GM19452 (cell line): ENCODE data around the gene SEC14L5.

Experiments
- ATAC-seq: cut with Tn5 transposase; IDR thresholded peaks from one replicate; pipeline ENCODE4 v1.9.1; 2021; ENCODE audit not compliant: unreplicated experiment

The SEC14L5 gene

DNA sequence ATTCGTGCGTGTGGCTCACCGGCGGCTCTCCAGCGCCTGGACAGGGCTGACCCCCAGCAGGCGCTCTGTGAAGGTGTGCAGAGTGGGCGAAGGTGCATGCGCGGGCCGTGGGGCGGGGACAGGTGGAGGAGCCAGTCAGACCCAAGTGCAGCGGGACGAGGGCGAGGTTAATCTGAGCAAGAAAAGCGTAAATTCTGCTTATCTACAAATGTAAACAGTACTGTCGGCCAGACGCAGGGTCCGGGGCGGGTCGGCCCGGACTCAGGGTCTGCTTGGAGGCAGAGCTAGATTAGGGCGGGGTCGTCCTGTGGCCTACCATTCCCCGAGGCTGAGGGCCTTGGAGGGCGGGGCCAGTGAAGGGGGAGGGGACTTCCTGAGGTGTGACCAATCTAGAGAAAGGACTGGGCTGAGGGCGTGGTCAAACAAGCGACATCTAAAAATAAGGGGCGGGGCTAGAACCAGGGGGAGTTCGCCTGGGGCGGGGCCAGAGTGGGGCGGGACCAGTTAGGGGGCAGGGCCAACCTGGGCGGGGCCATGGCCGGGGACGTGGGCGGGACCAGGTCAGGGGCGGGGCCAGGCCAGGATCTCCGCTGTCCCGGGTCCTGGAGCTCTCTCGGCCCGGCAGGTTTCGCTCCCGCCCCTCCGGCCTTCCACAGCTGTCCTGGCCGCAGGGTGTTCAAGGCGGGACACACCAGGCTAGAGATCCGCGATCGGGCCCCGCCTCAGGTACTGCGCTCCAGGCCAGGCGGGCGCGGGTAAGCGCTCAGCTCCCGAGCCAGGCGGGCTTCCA lies at the start of gene SEC14L5:
Gene SEC14L5 (plus strand): TSS at position 611 of the 790 bp plus-strand sequence. CDS start 994 bp downstream, outside the sequence.
- ATAC-seq: peak; percentile 63

DNA sequence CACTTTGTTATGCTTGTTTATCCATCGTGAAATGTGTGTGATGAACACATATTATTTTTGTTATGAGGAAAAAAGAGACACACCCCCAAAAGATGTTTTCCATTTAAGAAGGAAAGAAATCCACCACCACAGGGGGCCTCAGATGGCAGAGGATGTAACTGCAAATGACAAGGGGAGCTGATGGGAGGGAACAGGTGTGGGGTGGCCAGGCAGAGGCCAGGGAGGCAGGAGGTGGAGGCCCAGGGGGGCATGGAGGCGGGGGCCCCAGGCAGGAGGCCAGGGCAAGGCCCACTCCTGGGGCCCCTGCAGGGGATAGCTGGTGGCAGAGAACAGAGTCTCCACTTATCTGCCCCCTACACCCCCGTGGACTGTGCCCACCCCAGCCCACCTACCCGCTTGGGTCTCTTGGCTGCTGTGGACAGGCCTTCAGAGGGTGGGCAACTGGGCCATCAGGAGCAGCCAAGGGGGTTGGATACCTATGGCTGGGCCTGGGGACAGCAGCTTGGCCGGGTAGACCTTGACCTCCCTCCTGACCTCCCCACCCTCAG lies 49.2 kb upstream of the SEC14L5 start:
- ATAC-seq: no peak

DNA sequence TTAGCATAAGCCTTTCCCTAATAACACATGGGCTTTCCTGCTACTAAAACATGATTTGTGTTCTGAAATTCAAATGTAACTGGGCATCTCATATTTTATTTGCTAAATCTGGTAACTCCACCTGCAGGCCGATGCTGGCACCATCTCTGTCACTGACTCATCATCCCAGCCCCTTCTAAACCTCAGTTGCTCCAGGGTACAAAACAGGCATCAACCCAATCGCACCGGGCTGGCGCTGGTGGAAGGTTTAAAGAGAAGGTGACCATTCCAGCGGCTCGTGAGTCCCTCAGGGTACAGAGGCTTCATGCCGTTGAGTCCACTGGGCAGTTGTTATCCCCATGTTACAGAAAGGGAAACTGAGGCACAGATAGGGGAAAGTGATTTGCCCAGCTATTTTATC lies 48.3 kb upstream of the SEC14L5 start:
- ATAC-seq: no peak

DNA sequence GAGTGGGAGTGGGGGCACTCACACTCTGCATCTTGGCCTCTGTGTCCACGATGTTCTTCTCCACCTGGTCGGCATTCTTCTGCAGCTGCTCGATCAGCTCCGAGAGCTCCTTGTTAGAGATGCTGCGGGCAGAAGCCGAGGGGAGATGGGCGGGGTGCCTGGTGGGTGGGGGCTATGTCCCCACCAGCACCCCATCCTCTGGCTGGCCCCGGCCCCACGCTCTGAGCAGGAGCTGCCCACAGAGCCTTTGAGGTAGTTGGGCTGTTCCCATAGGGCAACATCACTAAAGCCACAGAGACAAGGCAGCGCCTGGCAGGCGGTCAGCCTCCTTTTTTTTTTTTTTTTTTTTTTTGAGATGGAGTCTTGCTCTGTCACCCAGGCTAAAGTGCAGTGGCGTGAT lies 47.3 kb upstream of the SEC14L5 start:
- no peak for ATAC-seq

DNA sequence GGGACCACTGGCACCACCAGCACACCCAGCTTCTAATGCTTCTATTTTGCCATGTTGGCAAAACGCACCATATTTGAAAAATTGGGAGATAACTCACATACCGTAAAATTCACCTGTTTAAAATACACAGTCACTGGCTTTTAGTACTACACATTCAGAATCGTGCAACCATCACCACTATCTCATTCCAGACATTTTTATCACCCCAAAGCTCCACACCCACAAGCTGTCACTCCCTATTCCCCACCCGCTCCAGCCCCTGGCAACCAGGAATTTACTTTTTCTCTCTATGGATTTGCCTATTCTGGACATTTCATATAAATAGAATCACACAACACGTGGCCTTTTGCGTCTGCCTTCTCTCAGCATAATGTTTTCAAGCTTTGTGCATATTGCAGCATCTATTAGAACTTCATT lies 46.2 kb upstream of the SEC14L5 start:
- ATAC-seq: no peak

DNA sequence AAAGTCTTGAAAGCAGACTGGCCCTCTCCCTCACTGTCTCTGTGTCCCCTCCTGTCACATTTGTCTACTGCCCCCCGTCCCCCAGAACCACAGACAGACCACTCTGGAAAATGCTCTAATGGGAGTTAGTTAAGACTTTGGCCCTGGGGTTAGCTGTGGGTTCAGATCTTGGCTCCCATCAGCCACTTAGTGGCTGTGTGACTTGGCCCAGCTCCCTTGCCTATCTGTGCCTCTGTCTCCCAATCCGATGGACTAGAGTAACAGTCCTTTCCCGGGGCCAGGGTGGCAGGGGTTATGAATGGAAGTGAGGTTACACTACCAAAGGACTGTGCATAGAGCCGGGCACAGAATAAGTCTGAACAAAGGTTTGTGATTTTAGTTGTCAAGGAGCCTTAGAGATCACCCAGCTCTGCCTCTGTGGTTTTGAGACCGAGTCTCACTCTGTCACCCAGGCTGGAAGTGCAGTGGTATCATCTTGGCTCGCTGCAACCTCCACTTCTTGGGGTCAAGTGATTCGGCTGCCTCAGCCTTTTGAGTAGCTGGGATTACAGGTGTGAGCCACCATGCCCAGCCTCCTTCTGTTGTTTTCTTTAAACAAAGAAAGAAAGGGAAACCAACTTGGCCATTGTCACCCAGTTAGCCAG lies 44.9 kb upstream of the SEC14L5 start:
- ATAC-seq: no peak

DNA sequence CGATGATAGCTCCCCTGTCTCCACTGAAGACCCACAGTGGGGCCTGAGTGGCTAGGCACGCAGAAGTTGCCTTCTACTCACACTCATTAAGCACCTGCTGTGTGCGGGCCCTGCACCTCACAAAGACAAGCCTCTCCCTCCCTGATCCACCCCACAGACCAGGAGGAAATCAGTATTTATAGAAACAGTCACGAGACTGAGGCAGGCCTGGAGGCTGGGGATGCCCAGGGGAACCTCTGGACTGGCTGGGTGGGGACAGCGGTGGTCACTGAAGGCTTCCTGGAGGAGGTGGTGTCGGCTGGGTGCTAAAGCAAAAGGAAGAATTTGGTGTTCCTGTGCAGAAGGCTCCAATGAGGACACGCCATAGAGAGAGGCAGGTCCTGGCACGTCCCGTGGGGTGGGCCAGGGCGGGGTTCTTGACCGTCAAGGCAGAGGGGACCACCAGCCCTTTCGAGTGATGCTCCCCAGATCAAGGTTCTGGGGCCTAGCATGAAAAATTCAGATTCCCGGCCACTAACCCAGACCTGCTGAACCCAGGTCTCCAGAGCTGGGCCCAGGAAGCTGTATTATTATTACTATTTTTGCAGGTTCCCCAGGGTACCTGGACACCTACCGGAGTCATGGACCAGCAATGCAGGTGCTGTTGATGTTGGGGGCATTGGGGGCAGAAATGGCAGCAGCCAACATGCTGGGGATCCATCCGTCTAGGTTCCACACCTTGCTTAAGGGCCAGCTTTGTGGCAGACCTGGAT lies 44.2 kb upstream of the SEC14L5 start:
- ATAC-seq: no peak

DNA sequence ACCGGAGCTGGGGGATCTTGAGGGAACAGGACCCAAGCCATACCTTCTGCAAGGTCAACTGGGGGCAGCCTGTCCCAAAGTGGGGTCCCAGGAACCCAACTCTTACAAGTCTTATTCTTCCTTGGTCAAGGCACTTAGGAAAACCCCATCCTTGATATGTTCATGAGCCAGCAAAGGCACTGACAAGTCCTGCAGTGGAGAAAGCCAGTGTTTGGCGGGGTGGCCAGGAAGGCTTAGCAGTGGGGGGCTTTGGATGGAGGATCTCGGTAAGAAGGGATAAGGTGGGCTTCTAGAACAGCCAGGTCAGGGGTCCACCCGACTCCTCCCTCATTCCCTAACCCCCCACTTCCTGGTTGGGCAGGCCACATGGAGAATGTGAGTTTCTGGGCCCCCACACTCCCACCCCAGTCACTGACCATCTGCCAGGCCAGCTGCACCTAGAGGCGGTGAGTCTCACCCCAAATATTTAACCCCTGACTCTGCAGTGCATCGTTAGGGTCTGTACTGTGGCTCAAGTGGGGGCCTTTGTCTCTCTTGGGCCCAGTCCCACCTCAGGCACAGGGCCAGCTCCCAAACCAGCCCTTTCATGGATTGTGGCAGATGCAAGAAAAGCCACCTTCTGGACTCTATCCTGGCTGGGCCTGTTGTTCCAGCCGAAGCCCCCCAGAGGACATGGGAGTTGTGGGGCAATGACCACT lies 43.5 kb upstream of the SEC14L5 start:
- no peak for ATAC-seq

DNA sequence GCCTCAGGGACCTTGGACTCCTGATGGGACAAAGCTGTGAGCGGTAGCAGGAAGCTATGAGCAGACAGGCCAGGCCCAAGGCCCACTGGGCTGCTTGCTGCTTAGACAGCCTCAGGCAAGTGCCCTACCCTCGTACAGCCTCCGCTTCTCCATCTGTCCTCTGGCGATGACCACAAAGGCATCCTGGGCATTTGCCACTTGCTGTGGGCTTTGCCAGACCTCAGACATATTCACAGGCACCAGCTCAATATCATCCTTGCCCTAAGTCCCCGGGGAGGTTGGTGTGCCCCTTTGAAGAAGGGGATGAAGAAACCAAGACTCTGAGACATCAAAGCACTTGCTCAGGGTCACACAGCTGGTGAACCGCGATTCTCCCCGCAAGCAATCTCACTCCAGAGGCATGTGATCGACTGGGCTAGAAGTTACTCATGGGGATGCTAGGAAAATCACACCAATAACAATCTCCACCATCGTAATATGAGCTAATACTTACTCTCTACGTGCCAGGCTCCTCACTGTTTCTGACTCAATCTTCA lies 42.8 kb upstream of the SEC14L5 start:
- ATAC-seq: no peak

DNA sequence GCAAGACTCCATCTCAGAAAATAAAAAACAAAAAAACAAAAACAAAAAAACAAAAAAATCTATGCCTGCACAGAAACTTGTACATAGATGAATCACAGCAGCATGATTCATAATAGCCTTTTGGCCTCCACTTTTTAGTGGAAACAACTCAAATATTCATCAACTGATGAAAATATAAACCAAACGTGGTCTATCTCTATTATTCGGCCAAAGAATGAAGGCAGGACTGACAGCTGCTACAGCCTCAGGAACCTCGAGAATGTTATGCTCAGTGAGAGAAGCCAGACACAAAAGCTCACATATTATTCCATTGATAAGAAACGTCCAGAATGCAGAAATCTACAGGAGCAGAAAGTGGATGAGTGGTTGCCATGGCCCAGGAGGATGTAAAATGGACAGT lies 41.0 kb upstream of the SEC14L5 start:
- no peak for ATAC-seq

DNA sequence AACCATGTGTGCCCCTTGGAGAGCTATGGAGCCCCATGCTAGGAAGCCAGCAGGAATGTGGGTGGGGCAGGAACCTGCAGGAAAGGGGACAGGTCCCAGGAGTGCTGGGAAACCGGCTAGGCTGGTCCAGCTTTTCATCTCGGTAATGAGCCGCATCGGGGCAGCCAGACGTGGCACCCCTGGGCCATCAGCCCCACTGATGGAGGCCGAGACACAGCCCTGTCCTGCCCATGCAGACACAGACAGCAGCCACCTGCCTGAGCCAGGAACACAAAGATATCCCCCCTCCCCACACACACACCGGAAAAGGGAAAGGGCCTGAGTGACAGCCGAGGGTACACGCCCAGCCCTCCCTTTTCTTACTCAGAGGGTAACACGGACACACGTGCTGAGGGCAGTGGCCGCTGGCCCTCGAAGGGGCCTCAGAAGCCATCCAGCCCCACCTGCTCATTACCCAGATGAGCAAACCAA lies 39.3 kb upstream of the SEC14L5 start:
- no peak for ATAC-seq

DNA sequence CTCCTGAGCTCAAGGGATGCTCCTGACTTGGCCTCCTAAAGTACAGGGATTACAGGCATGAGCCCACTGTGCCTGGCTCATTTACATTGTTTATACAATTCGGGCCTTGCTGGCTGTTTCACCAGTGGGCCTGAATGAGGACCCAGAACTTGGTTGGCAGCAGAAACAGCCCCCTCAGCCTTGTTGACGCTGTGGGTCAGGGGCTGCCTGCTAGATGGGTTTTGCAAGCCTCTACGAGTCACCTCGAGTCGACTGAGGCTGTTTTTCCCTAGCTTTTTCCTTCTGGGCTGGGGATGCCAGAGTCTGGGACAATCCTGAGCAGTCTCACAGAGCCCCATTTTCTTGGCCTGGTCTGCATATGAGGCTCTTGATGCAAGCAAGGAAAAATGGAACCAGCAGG lies 37.3 kb upstream of the SEC14L5 start:
- no peak for ATAC-seq

DNA sequence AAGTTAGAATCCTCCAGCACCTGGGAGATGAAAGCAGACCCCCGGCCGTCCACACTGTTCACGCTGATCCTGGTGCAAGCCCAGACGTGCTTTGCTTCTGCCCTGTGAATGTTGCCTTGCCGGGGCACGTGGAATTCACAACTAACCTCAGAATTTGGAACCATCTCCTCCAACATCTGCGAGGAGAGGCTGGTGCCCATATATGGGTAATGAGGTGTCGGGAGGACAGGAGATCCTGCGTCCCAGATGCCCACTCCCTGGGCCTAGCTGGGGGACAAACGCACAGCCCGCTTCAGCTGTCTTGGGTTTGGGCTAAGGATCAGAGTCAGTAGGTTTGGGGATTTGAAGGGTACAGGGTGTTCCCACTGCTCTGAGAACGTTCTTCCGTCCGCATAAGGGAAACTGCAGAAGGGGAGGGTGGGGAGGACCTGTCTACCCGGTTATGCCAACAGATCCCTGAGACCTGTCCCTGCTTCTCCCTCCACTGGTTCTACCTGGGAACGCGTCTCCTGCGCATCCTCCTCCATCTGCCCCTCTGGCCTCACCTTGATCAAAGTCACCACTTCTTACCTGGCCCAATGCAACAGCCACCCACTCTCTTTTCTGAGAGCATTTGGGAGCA lies 35.3 kb upstream of the SEC14L5 start:
- no peak for ATAC-seq

DNA sequence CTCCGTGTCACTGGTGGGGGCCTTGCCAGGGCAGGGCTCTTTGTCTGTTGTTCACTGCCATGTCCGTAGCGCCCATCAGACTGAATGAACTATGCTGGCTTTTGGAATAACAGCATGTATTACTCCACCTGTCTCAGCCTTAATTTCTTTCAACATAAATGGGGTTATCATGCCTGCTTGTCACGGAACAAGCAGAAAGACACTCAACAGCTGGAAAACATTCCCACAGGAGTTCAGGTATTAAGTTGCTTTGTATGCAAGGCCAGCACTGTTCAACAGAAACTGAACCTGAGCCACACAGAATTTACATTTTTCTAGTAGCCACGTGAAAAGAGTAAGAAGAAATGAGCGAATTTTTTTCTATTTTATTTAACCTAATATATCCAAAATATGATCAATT lies 34.3 kb upstream of the SEC14L5 start:
- no peak for ATAC-seq

DNA sequence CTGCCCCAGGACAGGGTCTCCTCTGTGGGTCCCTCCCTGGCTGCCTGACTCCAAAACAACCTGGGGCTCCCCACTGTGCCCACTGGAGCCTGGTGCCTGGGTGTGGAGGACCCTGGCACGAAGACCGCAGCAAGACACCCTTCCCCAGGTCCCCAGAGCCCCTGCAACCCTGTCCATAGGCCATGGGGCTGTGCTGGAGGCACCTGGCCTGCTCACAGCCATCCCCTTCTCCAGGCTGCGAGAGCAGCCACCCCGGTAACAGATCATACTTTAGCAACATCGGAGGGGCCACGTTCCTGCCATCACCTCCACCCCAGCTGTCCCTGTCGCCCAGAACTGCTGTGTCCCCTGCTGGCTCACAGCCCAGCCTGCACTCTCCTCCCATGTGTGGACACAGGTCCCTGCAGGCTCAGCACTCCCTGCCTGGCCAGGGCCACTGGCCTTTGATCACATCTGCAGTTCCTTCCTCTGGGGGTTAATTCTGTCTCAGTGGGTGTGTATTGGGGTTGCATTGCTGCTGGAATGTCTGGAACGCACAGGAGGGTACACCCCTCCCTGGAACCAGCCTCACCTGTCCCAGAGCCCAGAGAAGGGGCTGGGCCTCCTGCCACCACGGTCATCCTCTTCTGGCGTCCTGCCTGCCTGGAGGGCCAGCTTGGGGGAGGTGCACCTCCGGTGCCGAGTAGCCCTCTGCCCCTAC lies 33.4 kb upstream of the SEC14L5 start:
- ATAC-seq: no peak

DNA sequence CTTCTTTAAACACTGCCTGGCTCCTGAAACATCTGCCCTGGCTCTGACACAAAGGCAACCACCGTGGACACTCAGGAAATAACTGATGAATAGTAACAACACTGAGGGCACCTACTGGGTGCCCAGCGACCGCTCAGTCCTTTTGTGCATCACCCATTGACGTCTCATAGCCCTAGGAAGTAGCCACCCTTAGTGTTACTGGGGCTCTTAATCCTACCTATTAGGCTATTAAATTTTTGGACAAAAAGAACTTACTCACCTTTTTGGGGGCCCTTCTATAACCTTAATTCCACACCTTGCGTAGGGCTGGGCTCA lies 32.9 kb upstream of the SEC14L5 start:
- ATAC-seq: no peak

DNA sequence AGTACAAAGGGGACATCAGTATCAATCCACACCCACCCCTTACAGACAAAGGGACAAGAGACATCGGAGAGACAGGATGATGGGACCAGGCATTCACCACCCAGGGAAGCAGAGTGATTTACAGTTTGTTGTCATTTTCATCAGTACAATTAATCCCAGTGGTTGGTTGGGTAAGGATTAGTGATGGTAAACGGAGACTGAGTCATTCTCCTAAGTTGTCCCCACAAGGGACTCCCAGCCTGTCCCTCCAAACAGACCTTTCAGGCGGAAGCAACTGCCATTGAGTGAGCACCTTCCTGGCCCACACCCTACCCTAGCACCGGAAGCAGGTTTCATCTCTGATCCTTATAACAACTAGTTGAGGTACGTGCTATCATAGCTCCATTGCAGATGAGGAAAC lies 32.3 kb upstream of the SEC14L5 start:
- ATAC-seq: no peak

DNA sequence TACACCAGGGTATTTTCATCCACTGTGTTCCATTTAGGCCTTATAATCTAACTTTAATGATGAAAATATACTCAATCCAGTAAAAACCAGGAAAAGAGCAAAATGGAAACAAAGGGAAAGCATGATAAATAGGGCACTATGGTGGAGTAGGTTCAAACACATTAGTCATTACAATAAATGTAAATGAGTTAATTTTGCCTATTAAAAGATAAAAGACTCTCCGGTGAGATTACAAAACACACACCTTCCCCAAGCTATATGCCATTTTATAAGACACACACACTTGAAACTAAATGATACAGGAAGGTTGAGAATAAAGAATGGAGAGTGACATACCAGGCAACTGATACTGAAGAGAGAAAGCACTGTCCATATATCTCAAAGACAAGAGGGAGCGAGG lies 31.2 kb upstream of the SEC14L5 start:
- no peak for ATAC-seq

DNA sequence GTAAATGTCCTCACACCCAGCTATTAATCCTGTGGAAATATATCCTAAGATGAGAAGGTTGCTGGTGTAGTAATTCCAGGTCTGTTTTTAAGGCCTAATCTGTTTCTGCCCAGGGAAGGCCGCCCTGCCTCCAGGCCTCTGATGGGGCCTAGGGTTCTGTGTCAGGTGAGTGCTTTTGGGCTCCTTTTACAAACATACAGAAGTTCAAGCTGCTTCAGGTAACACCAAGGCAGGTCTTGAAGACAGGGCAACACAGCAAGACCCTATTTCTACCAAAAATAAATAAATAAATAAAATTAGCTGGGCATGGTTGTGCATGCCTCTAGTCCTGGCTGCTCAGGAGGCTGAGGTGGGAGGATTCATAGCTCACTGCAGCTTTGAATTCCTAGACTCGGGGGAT lies 30.5 kb upstream of the SEC14L5 start:
- ATAC-seq: no peak

DNA sequence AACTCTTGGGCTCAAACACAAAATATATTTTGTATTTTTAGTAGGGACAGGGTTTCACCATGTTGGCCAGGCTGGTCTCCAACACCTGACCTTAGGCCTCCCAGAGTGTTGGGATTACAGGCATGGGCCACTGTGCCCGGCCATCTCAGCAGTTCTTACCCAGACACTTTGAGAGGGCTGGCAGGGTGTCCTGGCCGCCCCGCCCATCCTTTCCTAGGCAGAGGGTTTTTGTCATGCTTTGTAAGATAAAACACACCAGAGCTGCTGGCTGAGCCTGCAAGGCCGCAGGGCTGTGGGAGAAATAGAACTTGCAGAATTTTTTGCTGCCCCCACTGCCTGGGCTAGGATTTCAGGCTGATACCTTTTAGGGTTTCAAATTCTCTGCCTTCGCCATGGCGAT lies 29.9 kb upstream of the SEC14L5 start:
- no peak for ATAC-seq
